Hematopoietic multipotent progenitor cell treated with erythropoietin and hydrocortisone succinate and interleukin-3 and kit ligand, for 4 days (in vitro differentiated cells): ENCODE data around the gene GIMAP2.
A peak's percentile ranks its signal among the peaks of the same experiment; 100 is the strongest.
"Not testable (repeated sequence)": the region's sequence is repeated elsewhere in the genome, so short reads cannot be mapped to it uniquely, and the experiment has no call there.

Experiments used
- DNase-seq: peaks from one replicate; pipeline ENCODE4 v3.0.0-alpha.2; 2015

The GIMAP2 gene

DNA sequence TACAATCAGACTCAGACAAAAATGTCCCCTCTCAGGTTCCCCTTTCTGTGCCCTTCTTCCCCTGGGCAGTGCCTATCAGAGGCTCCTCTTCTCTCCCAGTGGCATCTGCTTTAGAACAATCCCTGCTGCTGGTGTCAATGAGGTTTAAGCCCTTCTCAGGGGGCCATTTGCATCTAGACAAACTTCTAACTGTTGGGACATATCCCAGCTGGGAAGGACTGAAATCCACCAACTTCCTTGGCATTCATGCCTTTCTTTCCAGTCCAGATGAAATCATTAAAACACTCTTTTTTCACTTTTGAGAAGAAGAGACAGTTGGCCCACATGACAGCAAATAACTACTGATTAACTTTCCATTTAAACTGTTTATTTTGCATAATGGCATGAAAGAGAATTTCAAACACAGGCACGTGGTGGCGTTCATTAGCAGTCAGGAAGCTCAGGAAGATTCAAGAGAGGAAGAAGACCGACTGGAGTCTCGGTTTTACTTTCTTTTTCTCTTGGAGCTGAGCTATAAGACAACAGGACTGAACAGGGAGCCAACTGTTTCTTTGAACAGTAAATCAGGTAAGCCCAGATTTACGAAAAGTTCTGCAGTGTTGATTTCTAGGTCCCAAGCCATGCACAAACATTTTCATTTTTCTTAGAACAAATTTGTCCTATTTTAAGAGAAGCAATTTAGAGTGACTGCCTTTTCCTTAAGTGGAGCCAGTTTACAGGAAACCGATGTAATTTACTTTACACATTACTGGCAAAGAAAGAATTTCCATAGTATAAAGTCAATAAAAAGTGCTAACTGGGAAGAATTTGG is at the start of gene GIMAP2:
GIMAP2 (plus strand) TSS at position 488 of the 811 bp plus-strand sequence. CDS start 1,354 bp downstream, outside the sequence.
- peak; percentile 85 for DNase-seq

GRCh38 chr7:150641854-150642253 is 43.7 kb upstream of the GIMAP2 start:
- DNase-seq = no peak

- DNase-seq = no peak
Observed at GRCh38 chr7:150642926-150643325, 42.6 kb upstream of the GIMAP2 start.

DNA sequence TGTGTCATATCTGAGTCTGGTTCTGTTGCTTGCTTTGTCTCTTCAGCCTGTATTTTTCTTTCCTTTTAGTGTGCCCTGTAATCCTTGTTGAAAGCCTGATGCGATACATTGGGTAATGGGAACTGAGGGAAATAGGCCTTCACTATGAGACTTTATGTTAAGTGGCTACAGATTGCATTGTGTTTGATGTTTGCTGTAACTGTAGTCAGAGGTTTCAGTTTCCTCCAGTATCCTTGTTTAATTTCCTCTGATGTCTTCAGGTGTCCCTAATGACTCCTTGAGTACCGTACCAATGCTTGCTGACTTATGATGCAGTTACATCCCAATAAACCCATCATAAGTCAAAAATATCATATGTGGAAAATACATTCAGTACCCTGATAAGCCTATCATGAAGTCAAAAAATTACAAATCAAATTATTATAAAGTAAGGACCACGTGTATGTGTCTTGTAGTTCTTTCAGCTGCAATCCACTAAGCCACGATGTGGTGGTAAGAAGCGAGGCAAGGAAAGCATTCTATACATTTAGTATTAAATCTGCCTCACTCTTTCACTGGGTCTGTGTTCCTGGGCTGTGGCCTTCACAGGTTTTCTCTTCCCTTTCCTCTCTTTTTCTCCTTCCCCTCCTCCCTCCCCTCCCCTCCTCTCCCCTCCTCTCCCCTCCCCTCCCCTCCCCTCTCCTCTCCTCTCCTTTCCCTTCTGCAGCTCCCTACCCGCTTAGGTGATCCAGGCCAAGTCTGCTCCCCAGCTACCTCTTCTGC is 40.1 kb upstream of the GIMAP2 start:
- no peak for DNase-seq

DNA sequence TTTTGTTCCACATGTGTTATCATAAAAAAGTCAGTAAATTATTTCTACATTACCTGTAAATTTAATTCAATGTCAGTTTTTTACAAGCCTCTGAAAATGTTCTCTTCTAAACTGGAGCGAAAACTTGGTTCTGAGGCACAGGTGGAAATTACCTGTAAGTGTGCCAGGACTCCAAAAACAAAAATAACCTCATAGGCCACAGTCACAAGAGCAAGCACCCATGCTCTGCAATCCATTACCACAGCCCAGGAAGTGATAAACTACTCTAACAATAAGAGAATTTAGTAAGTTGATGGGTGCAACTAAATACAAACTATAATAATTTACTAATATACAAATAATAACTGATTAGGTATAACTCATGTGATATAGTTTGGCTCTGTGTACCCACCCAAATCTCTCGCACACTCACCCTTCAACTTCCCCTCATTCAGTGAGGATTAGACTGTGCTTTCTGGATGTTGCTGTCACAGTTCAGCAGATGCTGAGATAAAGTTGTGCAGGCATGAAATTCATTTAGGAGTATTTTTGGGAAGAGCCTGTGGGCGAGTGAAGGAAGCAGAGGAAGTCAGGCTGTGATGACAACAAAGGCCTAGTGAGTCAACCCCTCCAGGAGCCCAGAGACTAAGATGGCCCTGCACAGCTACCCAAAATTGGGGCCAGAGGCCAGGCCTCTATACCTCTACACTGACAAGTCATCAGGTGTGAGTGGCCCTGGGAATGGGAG is 37.0 kb upstream of the GIMAP2 start:
- no peak for DNase-seq

DNA sequence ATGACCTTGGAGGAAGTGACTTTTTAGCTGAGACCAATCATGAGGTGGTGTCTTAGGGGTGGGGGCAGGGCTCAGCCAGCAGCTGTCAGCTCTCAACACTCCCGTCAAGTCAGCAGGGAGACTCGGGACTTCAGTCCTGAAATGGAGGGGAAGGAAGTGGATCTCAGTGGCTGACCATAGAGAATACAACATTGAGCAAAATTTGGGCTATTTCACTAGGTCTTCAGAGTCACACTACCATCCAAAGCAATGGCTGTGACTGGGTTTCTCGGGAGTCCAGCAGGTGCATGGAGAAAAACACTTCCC is 36.5 kb upstream of the GIMAP2 start:
- DNase-seq = no peak

- no peak for DNase-seq
Observed at GRCh38 chr7:150654692-150655091, 30.8 kb upstream of the GIMAP2 start.

DNA sequence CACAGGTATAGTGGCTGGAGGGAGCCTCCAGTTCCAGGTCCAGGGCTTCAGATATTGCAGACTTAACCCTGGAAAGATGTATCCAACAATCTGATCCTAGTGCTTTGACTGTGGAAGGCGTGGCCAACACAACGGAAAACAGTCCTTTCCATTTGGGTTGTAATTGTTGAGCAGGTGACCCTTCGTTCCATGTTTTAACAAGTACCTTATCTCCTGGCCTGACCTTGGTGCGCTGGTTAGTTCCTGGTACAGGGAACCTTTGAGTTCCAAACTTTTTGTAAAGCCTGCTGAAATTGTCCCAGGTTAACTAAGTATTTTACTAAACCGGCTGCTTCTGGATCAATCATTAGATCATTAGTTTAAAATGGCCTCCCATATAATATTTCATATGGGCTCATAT is 29.5 kb upstream of the GIMAP2 start:
- no peak for DNase-seq

DNA sequence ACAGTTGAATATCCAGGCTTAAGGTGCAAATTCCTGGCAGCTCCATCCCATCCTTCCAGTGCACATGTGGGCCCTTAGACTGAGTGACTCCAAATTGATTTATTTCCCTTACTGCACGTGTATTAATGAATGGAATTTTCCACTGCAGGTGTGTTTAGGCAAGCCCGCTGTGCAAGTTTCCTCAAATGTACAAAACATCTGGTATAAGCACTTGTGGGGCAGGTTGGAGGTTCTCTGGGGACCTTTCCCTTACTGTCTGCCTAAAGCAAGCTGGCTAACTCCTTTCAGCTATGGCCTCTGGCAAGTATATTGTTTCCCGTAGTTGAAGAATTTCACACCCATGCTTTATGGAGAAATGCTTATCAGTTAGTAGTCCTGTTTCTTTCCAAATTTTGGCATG is 28.0 kb upstream of the GIMAP2 start:
- DNase-seq = no peak

- DNase-seq = no peak
Observed at GRCh38 chr7:150660939-150661613, 24.4 kb upstream of the GIMAP2 start.

DNA sequence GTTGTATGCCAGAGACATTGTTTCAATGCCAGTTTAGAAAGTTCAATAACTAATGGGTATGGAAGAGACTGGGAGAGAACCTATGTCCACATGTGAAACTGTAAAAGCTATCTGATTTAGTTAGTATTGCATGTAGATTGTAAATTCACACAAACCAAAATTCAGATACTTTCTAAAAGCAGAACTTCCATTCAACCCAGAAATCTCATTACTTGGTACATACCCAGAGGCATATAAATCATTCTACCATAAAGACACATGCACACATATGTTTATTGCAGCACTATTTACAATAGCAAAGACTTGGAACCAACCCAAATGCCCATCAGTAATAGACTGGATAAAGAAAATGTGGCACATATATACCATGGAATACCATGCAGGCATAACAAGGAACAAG is 22.7 kb upstream of the GIMAP2 start:
- not testable (repeated sequence) for DNase-seq

GRCh38 chr7:150663802-150664494 is 21.6 kb upstream of the GIMAP2 start:
- peak; percentile 26 for DNase-seq

DNA sequence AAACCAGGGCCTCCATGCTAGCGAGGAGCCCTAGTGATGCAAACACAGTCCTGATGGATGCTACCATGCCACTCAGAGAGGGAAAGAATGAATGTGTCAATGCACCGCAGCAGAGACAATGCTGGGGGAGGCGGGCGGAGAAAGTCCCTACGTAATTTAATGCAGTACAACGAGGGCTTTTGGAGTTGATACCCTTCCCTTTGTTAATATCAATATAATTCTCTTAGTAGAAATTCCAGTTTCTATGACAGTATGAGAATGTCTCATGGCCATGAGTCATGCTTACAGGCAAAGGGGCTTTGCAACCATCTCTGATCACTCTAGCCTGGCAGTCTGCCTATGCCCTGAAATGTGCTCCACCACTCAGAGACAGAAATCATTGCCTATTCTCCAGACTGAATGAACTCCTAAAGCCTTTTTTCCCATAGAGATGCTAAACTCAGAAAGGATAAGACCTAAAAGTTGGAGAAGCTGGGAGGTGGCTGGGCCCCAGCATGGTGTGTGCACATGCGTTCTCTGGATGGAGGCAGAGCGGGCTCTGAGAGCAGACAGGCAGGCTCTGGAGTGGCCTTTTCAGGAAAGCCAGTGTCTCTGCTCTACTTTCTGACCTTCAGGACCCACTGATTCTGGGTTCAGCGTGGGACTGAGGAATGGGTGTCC is 20.3 kb upstream of the GIMAP2 start:
- DNase-seq = no peak

DNA sequence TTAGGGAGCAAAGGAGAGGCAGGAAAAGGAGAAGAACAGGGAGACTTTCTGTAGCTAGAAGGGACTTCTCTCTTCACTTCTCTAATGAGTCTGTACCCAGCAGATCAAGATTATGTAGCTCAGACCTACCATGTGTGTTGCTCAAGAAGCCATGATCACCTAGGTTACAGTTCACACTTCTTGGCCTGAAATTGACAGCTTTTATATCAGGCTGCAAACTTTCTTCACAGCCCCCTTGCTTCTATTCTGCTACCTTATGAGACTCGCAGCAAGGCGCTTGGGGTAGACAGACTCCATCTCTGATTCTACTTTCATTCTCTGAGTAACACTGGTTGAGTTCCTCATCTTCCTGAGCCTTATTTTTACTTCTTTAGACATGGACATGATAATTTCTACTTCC is 19.6 kb upstream of the GIMAP2 start:
- peak; percentile 45 for DNase-seq

DNA sequence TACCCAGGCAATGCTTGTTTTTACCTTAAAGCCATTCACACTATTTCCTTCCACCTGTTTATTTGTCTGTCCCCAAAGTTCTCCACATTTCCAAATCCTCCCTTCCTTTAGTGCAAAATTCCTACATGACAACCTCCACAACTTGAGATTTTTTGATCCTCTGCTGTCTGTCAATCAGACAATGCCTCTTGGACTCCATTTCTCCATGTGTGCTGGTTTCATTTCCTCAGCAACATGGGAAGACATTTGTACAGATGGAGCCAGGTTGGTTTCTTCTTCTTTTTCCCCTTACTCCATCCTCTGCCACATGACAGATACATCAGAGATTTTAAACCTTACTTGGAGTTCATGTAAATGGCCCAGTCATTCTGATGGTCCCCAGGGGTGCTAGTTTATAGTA is 19.1 kb upstream of the GIMAP2 start:
- DNase-seq = no peak

GRCh38 chr7:150668472-150668911 is 17.0 kb upstream of the GIMAP2 start:
- peak; percentile 32 for DNase-seq

GRCh38 chr7:150668977-150669376 is 16.5 kb upstream of the GIMAP2 start:
- DNase-seq = no peak

DNA sequence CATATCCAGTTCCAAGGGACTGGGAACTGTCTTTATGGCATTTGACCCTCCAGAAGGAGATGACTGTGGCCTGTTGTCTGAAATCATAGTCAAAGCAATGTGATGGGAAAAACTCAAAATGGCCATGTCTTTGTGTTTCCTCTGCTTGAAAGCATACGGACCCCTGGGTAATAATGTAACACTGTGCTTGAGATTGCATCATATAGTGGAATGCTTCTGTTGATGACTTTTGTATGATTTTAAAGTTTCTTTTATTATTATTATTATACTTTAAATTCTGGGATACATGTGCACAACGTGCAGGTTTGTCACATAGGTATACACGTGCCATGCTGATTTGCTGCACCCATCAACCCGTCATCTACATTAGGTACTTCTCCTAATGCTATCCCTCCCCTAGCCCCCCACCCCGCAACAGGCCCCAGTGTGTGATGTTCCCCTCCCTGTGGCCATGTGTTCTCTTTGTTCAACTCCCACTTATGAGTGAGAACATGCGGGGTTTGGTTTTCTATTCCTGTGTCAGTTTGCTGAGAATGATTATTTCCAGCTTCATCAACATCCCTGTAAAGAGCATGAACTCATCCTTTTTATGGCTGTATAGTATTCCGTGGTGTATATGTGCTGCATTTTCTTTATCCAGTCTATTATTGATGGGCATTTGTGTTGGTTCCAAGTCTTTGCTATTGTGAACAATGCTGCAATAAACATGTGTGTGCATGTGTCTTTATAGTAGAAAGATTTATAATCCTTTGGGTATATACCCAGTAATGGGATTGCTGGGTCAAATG is 13.5 kb upstream of the GIMAP2 start:
- not testable (repeated sequence) for DNase-seq

DNA sequence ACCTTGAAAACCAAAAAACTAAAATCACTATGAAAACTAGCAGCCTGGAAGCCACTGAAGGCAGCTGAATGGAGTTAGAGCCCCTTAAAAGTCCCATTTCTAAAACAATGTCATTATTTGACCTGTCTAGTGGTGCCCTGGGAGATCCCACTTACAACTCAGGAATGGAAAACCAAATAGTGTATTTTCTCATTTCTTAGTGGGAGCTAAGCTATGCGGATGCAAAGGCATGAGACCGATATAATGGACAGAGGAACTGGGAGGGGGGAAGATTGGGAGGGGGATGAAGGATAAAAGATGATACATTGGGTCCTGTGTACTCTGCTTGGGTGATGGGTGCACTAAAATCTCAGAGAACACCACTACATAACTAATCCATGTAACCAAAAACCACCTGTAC is 9.8 kb upstream of the GIMAP2 start:
- no peak for DNase-seq

GRCh38 chr7:150676276-150676675 is 9.2 kb upstream of the GIMAP2 start:
- peak; percentile 35 for DNase-seq

DNA sequence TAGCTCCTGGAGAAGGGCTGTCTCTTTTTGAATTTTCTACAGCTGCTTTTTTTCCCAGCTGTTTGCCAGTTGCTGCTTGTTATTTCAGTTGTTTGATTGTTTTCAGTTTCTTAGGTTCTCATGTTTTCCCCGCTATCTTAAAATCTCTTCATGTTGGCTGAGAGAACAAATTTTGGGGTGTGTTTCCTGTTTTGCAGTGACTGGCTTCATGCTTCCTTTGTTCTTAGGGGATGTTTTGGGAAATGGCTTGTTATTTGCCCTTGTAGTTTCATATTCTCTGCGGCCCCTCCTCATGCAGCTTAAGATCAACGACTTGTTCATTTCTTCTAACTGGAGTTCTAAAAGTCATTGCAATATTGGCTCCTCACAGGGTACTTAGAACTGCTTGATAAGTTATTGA is 8.7 kb upstream of the GIMAP2 start:
- DNase-seq = not testable (repeated sequence)
